Body of pancreas (tissue), 4 donors: ENCODE data around the gene ZNF213. TPM values are rescaled to one million over a fixed set of nuclear protein-coding genes. Genes with fewer than 3 reads are reported as not detected.

Experiments used
- ATAC-seq: fragments of 150-250 bp; one replicate; pipeline ENCODE4 v1.9.1; 2016
- DNase-seq, 4 donors: peaks; one replicate each; pipeline ENCODE4 v3.0.0-alpha.2; 2019
- H3K27ac ChIP-seq, 4 donors: fragments of 200-600 bp; sonication (generic); 1 replicate in 3 of 4; 2 replicates in 1 of 4; pipeline versions ENCODE4 v1.5.1 to v1.6.1; 2016 to 2019; ENCODE audit warnings: mild to moderate bottlenecking in 1 of 4, mixed read lengths in 1 of 4, moderate library complexity in 1 of 4
- H3K27me3 ChIP-seq, 2 donors: fragments of 200-600 bp; sonication (generic); one replicate each; pipeline ENCODE4 v1.6.0; 2016; ENCODE audit warnings: mild to moderate bottlenecking in 1 of 2
- H3K36me3 ChIP-seq, 2 donors: fragments of 200-600 bp; sonication (generic); replicated peaks in 1 of 2; 2 replicates each; pipeline ENCODE4 v1.5.1; 2016; ENCODE audit warnings: low read depth in 2 of 2; ENCODE audit not compliant: insufficient read depth in 1 of 2
- H3K4me1 ChIP-seq: fragments of 200-600 bp; sonication (generic); one replicate; pipeline ENCODE4 v1.6.0; 2016
- H3K4me3 ChIP-seq, 2 donors: fragments of 200-600 bp; sonication (generic); 1 replicate in 1 of 2; 2 replicates in 1 of 2; pipeline ENCODE4 v1.5.1; 2016 to 2019
- H3K9me3 ChIP-seq, 3 donors: fragments of 200-600 bp; sonication (generic); 1 replicate in 2 of 3; 2 replicates in 1 of 3; pipeline ENCODE4 v1.5.1; 2016
- POLR2A ChIP-seq, 3 donors: fragments of 450-650 bp; IDR thresholded peaks; one replicate each; pipeline ENCODE4 v1.6.1; 2016; ENCODE audit warnings: antibody characterized with exemption in 3 of 3, mild to moderate bottlenecking in 2 of 3
- WGBS, 2 donors: methylation state at CpG; one replicate each; pipeline ENCODE4 v1.1.5; 2017; 5-methylcytosine and 5-hydroxymethylcytosine counted together
- intact Hi-C: fragments of 100-400 bp; cut with DNase I; formaldehyde crosslinking; loops from one replicate; pipeline ENCODE4 v1.15.1; 2023
- total RNA-seq, 2 donors: library from RNA; depleted of rRNA; stranded (reverse); fragments of >200 nt; gene quantifications; one replicate each; pipeline ENCODE4 v1.1.0, GENCODE V29; 2016
- TF ChIP-seq, protein P1 (sequence below), 7 experiments: fragments of 450-650 bp in 4 of 7; fragments of 200-600 bp in 3 of 7; sonication (generic) in 3 of 7; IDR thresholded peaks; one replicate each; pipeline ENCODE4 v1.5.1; 2016 to 2019; ENCODE audit warnings: antibody characterized with exemption in 7 of 7

ZNF213 gene, protein sequence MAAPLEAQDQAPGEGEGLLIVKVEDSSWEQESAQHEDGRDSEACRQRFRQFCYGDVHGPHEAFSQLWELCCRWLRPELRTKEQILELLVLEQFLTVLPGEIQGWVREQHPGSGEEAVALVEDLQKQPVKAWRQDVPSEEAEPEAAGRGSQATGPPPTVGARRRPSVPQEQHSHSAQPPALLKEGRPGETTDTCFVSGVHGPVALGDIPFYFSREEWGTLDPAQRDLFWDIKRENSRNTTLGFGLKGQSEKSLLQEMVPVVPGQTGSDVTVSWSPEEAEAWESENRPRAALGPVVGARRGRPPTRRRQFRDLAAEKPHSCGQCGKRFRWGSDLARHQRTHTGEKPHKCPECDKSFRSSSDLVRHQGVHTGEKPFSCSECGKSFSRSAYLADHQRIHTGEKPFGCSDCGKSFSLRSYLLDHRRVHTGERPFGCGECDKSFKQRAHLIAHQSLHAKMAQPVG
- total RNA-seq = 10 to 100 TPM; 12.5 to 21.4 TPM

DNA sequence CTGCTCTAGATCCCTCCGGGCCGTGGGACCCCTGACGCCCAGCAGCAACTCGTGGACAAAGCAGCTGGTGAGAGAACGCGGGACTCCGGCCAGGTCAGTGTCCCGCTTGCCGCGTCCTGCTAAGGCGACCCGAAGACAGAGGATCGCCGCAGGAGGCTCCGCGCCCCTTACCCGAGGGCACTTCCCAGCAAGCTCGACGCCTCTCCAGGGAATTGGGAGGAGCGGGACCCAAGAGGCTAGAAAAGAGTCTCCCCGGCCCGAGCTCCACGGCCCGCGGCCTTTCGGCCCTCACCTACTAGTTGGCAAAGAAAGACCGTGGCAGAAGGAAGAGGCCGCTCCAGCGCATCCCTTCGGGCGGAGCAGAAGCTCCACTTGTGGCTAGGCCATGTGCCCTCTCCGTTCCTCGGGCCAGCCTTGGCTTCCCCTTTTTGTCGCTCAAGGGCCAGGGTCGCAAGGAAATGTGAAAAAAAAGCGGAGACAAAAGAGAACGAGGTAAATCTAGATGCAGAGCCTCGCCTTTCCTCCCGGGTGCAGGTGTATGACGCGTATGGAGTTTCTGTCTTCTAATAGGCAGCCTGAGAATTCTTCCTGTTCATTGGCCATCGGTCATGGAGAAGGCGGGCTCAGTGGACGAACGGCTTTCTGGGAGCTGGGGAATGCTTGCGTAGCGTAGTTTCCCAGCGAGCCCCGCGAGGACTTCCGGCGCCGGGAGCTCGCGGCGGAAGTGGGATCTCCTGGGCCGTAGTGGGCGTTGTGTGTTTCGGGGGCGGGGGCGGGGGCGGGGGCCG, at the start of gene ZNF213:
Gene ZNF213 (plus strand): TSS at position 692 of the 788 bp plus-strand sequence. CDS start 2,252 bp downstream, outside the sequence.
- TF ChIP-seq, protein P1, sequence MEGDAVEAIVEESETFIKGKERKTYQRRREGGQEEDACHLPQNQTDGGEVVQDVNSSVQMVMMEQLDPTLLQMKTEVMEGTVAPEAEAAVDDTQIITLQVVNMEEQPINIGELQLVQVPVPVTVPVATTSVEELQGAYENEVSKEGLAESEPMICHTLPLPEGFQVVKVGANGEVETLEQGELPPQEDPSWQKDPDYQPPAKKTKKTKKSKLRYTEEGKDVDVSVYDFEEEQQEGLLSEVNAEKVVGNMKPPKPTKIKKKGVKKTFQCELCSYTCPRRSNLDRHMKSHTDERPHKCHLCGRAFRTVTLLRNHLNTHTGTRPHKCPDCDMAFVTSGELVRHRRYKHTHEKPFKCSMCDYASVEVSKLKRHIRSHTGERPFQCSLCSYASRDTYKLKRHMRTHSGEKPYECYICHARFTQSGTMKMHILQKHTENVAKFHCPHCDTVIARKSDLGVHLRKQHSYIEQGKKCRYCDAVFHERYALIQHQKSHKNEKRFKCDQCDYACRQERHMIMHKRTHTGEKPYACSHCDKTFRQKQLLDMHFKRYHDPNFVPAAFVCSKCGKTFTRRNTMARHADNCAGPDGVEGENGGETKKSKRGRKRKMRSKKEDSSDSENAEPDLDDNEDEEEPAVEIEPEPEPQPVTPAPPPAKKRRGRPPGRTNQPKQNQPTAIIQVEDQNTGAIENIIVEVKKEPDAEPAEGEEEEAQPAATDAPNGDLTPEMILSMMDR (IDR thresholded peaks at IDR 0.05) = peak in 2 of 7 experiments; percentile 15 to 22
- peak; percentile 71 to 94 (median 88) for TF ChIP-seq POLR2A (IDR thresholded peaks at IDR 0.05)
- ATAC-seq (peak; percentile 97), DNase-seq (peak; percentile 94 to 98 (median 96))
- H3K27me3 ChIP-seq = no peaks in the 10 kb centered on the region
- H3K4me1 ChIP-seq = peaks cover 50% of the 10 kb centered on the region
- H3K9me3 ChIP-seq = no peaks in the 10 kb centered on the region
- 0% methylated on average over 34 to 62 of the region's 63 CpGs for WGBS, 2 donors
- peak within 1 kb of the TSS; percentile 82 to 96 (median 93) for H3K27ac ChIP-seq
- peaks cover 0 to 2% of the 10 kb centered on the region in 2 donors for H3K36me3 ChIP-seq
- intact Hi-C loops = no loop called here
- H3K4me3 ChIP-seq = peak within 1 kb of the TSS; percentile 67 to 98

DNA sequence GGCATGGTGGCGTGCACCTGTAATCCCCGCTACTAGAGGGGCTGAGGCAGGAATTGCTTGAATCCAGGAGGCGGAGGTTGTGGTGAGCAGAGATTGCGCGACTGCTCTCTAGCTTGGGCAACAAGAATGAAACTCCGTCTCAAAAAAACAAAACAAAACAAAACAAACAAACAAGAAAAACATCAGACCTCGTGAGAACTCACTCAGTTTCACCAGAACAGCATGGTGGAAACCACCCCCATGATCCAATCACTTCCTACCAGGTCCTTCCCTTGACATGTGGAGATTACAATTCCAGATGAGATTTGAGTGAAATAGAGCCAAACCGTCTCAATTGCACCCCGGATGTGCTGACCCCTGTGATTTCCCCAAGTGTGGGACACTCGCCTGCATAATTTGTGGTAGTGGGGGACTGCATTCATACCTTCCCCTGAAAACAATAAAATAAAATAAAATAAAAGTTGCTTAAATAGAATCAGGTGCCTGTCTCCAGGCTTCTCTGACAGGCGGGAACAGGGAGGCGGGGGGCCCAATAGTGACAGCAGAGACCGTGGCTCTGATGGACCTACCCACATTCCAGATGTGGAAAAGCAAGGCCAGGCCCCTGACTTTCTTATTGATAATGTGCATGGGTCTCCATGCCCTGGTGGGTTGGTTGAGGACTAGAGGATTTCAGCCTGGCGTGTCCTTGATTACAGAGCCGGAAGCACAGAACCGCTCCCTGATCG, 48.8 kb upstream of the ZNF213 start:
- H3K27ac ChIP-seq = no peak overlapping the region
- no peak for DNase-seq
- WGBS, 2 donors = 75 to 84% methylated on average over 17 of the region's 17 CpGs

DNA sequence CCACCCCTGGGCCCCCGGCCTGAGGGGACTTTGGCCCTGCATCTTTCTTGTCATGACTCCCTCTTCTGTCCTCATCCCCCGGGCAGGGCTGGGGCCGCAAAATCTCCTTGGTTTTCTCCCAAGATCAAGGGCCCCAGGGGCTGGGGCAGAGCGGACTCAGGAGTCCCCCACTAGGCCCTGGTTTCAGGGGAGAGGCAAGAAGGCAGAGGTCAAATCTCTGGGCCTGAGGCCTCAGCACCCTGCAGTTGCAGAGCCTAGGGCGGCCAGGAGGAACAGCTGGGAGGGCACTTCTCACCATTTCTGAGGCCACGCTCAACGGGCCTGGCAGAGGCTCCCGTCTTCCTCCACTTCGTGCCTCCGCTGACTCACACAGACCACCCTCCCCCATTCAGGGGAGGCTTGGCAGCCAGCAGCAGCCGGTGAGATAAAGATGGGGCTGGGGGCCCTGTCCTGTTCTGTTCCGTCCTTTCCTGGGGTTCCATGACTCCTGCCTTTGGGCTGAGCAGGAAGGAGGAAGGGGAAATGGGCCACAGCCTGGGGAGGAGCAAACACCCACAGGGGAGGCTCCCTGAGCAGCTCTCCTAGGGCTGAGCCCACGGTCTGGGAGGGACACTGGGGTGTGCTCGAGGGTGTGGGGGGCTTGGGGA, 48.1 kb upstream of the ZNF213 start:
- no peaks in the 10 kb centered on the region for H3K9me3 ChIP-seq
- peak overlapping the region in 2 of 4 donors; percentile 12 to 52 for H3K27ac ChIP-seq
- no peaks in the 10 kb centered on the region for H3K4me1 ChIP-seq
- 75 to 77% methylated on average over 7 to 14 of the region's 14 CpGs for WGBS, 2 donors
- ATAC-seq = peak; percentile 12
- no peak overlapping the region for H3K4me3 ChIP-seq
- no peaks in the 10 kb centered on the region for H3K36me3 ChIP-seq
- no peak for DNase-seq
- H3K27me3 ChIP-seq = no peaks in the 10 kb centered on the region
- intact Hi-C loops = no loop called here
- no peak for TF ChIP-seq POLR2A (IDR thresholded peaks at IDR 0.05)
- TF ChIP-seq, protein P1 (IDR thresholded peaks at IDR 0.05) = no peak

More for the DNA sequence above, 48.8 kb upstream of the ZNF213 start:
- Histone ChIP-seq H3K9me3 (no peaks in the 10 kb centered on the region), H3K4me1 (no peaks in the 10 kb centered on the region), H3K27me3 (no peaks in the 10 kb centered on the region), H3K4me3 (no peak overlapping the region), H3K36me3 (no peaks in the 10 kb centered on the region)
- TF ChIP-seq, protein P1 (IDR thresholded peaks at IDR 0.05) = no peak
- TF ChIP-seq POLR2A (IDR thresholded peaks at IDR 0.05) = no peak
- intact Hi-C loops = no loop called here
- no peak for ATAC-seq
